ENCODE results near the gene EHD1. TPM values are rescaled to one million over a fixed set of nuclear protein-coding genes. Genes with fewer than 3 reads are reported as not detected.

EHD1 gene
- total and polyA plus RNA-seq, 2 of the 8 experiments (the other 6 are each of a cell fraction or from before 2014, with no cell fraction given) = 31.5 to 42.9 TPM

GRCh38 chr11:64870176-64870892 lies 8.1 kb downstream of the EHD1 start (continued):
- TF ChIP-seq SRF (IDR thresholded peaks at IDR 0.05; ENCODE audit: low read depth, low read length) (no peak), CBX5 (IDR thresholded peaks at IDR 0.05; ENCODE audit: low read depth, low read length) (no peak), JUND (IDR thresholded peaks at IDR 0.05; ENCODE audit: low read length) (no peak), CBX8 (IDR thresholded peaks at IDR 0.05; ENCODE audit: borderline replicate concordance, low read depth, low read length) (no peak), CHD7 (IDR thresholded peaks at IDR 0.05; ENCODE audit: insufficient replicate concordance, low read length) (no peak), RAD21 (IDR thresholded peaks at IDR 0.05 in 1 of 2, conservative IDR thresholded peaks at IDR 0.05 in 1 of 2; ENCODE audit: low read depth in 2 of 2, low read length in 2 of 2) (no peak)
